Neural cell (in vitro differentiated cells): Measurements from ENCODE around the gene C17orf100. TPM values are rescaled to one million over a fixed set of nuclear protein-coding genes. Genes with fewer than 3 reads are reported as not detected.

Experiments
- H2AFZ ChIP-seq: fragments of 200-600, 300-800 bp; sonication (generic), shearing (Covaris generic); 2 replicates; pipeline ENCODE4 v1.6.0; 2014; ENCODE audit warnings: low read depth, mild to moderate bottlenecking, antibody characterized with exemption, low read length, moderate library complexity
- H3F3A ChIP-seq: fragments of 200-600 bp; shearing (Covaris generic); 2 replicates; pipeline ENCODE4 v1.6.1; 2016; ENCODE audit warnings: mild to moderate bottlenecking, moderate library complexity, mixed read lengths, antibody characterized with exemption, low read length; ENCODE audit not compliant: insufficient read depth, poor library complexity, severe bottlenecking
- H3K27ac ChIP-seq: fragments of 200-600, 300-800 bp; sonication (generic), shearing (Covaris generic); 2 replicates; pipeline ENCODE4 v1.5.1; 2014; ENCODE audit warnings: mild to moderate bottlenecking, low read length, moderate library complexity
- H3K27me3 ChIP-seq: fragments of 300-800, 200-600 bp; sonication (generic), shearing (Covaris generic); 2 replicates; pipeline ENCODE4 v1.6.0; 2014; ENCODE audit warnings: mild to moderate bottlenecking, low read depth, low read length, moderate library complexity; ENCODE audit not compliant: insufficient read depth
- H3K36me3 ChIP-seq: fragments of 300-800, 200-600 bp; sonication (generic), shearing (Covaris generic); 2 replicates; pipeline ENCODE4 v1.5.1; 2014; ENCODE audit warnings: mild to moderate bottlenecking, antibody characterized with exemption, low read length, moderate library complexity; ENCODE audit not compliant: insufficient read depth
- H3K4me2 ChIP-seq: fragments of 300-800, 200-600 bp; sonication (generic), shearing (Covaris generic); 2 replicates; pipeline ENCODE4 v1.6.0; 2014; ENCODE audit warnings: mild to moderate bottlenecking, low read length
- H3K4me3 ChIP-seq: fragments of 300-800, 200-600 bp; sonication (generic), shearing (Covaris generic); 2 replicates; pipeline ENCODE4 v1.5.1; 2014; ENCODE audit warnings: mild to moderate bottlenecking, low read length, moderate library complexity
- H3K79me2 ChIP-seq: fragments of 200-600 bp; shearing (Covaris generic); replicated peaks from 2 replicates; pipeline ENCODE4 v1.6.0; 2014; ENCODE audit warnings: mild to moderate bottlenecking, low read length, moderate library complexity; ENCODE audit not compliant: insufficient read depth
- H3K9ac ChIP-seq: fragments of 300-800, 200-600 bp; sonication (generic), shearing (Covaris generic); 2 replicates; pipeline ENCODE4 v1.6.1; 2016; ENCODE audit warnings: mild to moderate bottlenecking, low read length, mixed read lengths
- H3K9me2 ChIP-seq: fragments of 200-600 bp; shearing (Covaris generic); 2 replicates; pipeline ENCODE4 v1.6.1; 2016; ENCODE audit warnings: mild to moderate bottlenecking, low read length, mixed read lengths; ENCODE audit not compliant: insufficient read depth
- H3K9me3 ChIP-seq: fragments of 200-600, 300-800 bp; sonication (generic), shearing (Covaris generic); 2 replicates; pipeline ENCODE4 v1.6.1; 2016; ENCODE audit warnings: mild to moderate bottlenecking, mixed run types, low read length, moderate library complexity, mixed read lengths
- H4K20me1 ChIP-seq: fragments of 200-600 bp; shearing (Covaris generic); 2 replicates; pipeline ENCODE4 v1.6.1; 2016; ENCODE audit warnings: mild to moderate bottlenecking, mixed run types; ENCODE audit not compliant: insufficient read depth
- CTCF ChIP-seq: fragments of 450-650 bp; IDR thresholded peaks from 2 replicates; pipeline ENCODE4 v1.5.1; 2014; ENCODE audit warnings: antibody characterized with exemption, mild to moderate bottlenecking, moderate library complexity; ENCODE audit not compliant: poor library complexity, severe bottlenecking
- EP300 ChIP-seq: fragments of 450-650 bp; conservative IDR thresholded peaks from 2 replicates; pipeline ENCODE4 v1.6.1; 2014; ENCODE audit warnings: antibody characterized with exemption, mild to moderate bottlenecking, moderate library complexity; ENCODE audit not compliant: poor library complexity, severe bottlenecking
- EZH2 ChIP-seq: fragments of 200-600, 300-800 bp; shearing (Covaris generic), sonication (generic); IDR thresholded peaks from 2 replicates; pipeline ENCODE4 v1.6.1; 2014; ENCODE audit warnings: antibody characterized with exemption, low read length, borderline replicate concordance, mild to moderate bottlenecking; ENCODE audit not compliant: insufficient read depth, poor library complexity, severe bottlenecking
- MXI1 ChIP-seq: fragments of 450-650 bp; conservative IDR thresholded peaks from 2 replicates; pipeline ENCODE4 v1.6.1; 2014; ENCODE audit warnings: antibody characterized with exemption, mild to moderate bottlenecking; ENCODE audit not compliant: poor library complexity, severe bottlenecking
- POLR2AphosphoS5 ChIP-seq: IDR thresholded peaks from 2 replicates; pipeline ENCODE4 v1.6.1; 2012
- RAD21 ChIP-seq: fragments of 450-650 bp; conservative IDR thresholded peaks from 2 replicates; pipeline ENCODE4 v1.6.1; 2014; ENCODE audit warnings: antibody characterized with exemption, mild to moderate bottlenecking, moderate library complexity
- REST ChIP-seq: IDR thresholded peaks from 2 replicates; pipeline ENCODE4 v1.6.1; 2012; ENCODE audit warnings: borderline replicate concordance
- SMC3 ChIP-seq: fragments of 450-650 bp; conservative IDR thresholded peaks from 2 replicates; pipeline ENCODE4 v1.6.1; 2014; ENCODE audit warnings: antibody characterized with exemption, mild to moderate bottlenecking, moderate library complexity; ENCODE audit not compliant: poor library complexity
- TAF1 ChIP-seq: IDR thresholded peaks from 2 replicates; pipeline ENCODE4 v1.6.1; 2012; ENCODE audit warnings: low read depth
- polyA plus RNA-seq: library from polyadenylated mRNA; depleted of rRNA; stranded (reverse); fragments of >200 nt; gene quantifications from 2 replicates; pipeline ENCODE4 v1.2.3, GENCODE V29; 2014

Gene C17orf100
- polyA plus RNA-seq, 1 donor from 2014 or later = 10.3 TPM

GRCh38 chr17:6688944-6689343 lies 37.4 kb downstream of the C17orf100 start:
- Histone ChIP-seq H3K4me3 (no peak overlapping the region), H3K79me2 (no peaks in the 10 kb centered on the region), H3K36me3 (no peaks in the 10 kb centered on the region), H4K20me1 (no peaks in the 10 kb centered on the region), H3K9me2 (no peaks in the 10 kb centered on the region), H2AFZ (no peak overlapping the region), H3K27me3 (no peaks in the 10 kb centered on the region), H3K9ac (no peak overlapping the region), H3F3A (no peaks in the 10 kb centered on the region), H3K9me3 (no peaks in the 10 kb centered on the region), H3K4me2 (no peak overlapping the region), H3K27ac (no peak overlapping the region)
- TF ChIP-seq MXI1 (no peak), TAF1 (no peak)

GRCh38 chr17:6690641-6691040 lies 39.1 kb downstream of the C17orf100 start:
- no peak overlapping the region for H3K4me2 ChIP-seq
- H3F3A ChIP-seq = no peaks in the 10 kb centered on the region
- H3K9me3 ChIP-seq = no peaks in the 10 kb centered on the region
- no peak for TF ChIP-seq MXI1
- no peak for TF ChIP-seq CTCF
- TF ChIP-seq REST = no peak
- no peak for TF ChIP-seq EZH2
- no peak for TF ChIP-seq RAD21
- no peak for TF ChIP-seq EP300
- no peak for TF ChIP-seq POLR2AphosphoS5
- TF ChIP-seq TAF1 = no peak
- no peak for TF ChIP-seq SMC3
- no peaks in the 10 kb centered on the region for H4K20me1 ChIP-seq
- no peak overlapping the region for H3K9ac ChIP-seq
- H3K4me3 ChIP-seq = no peak overlapping the region
- H3K27me3 ChIP-seq = no peaks in the 10 kb centered on the region
- H2AFZ ChIP-seq = no peak overlapping the region
- no peak overlapping the region for H3K27ac ChIP-seq
- no peaks in the 10 kb centered on the region for H3K9me2 ChIP-seq
- H3K36me3 ChIP-seq = no peaks in the 10 kb centered on the region
- H3K79me2 ChIP-seq = no peaks in the 10 kb centered on the region

DNA sequence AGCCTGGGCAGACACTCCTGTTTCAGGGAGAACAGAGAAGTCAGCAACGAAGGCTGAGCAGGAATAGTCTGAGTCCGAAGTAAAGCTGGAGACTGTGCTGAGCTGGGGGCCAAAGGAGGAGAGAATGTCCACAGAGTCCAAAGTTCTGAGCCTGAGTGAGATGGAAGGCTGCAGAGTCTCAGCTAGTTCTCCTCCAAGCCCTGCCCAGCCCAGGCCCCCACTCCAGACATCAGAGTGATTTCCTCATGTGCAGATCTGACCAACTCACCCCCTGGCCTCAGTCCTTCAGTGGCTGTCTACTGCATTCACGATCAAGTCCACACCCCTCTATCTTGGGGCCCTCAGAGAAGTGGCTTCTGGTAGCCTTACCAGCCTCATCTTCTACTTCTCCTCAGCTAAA lies 40.0 kb downstream of the C17orf100 start:
- Histone ChIP-seq H3K4me3 (no peak overlapping the region), H3K79me2 (no peaks in the 10 kb centered on the region), H2AFZ (no peak overlapping the region), H3K36me3 (no peaks in the 10 kb centered on the region), H3K9me2 (no peaks in the 10 kb centered on the region), H4K20me1 (no peaks in the 10 kb centered on the region), H3F3A (no peaks in the 10 kb centered on the region), H3K27me3 (no peaks in the 10 kb centered on the region), H3K4me2 (no peak overlapping the region), H3K27ac (no peak overlapping the region), H3K9ac (no peak overlapping the region), H3K9me3 (no peaks in the 10 kb centered on the region)
- TF ChIP-seq EP300 = no peak
- no peak for TF ChIP-seq TAF1
- TF ChIP-seq REST = no peak
- TF ChIP-seq SMC3 = no peak
- no peak for TF ChIP-seq EZH2
- TF ChIP-seq POLR2AphosphoS5 = no peak
- TF ChIP-seq RAD21 = no peak
- TF ChIP-seq MXI1 = no peak
- no peak for TF ChIP-seq CTCF
